ENCODE data around the gene MARF1. TPM values are rescaled to one million over a fixed set of nuclear protein-coding genes. Genes with fewer than 3 reads are reported as not detected.
"Not testable (repeated sequence)": the region's sequence is repeated elsewhere in the genome, so short reads cannot be mapped to it uniquely, and the experiment has no call there.

MARF1 gene
- total RNA-seq, 1 experiment from 2014 or later = 11.1 TPM

GRCh38 chr16:15587152-15587825 is 55.7 kb downstream of the MARF1 start:
- in situ Hi-C loops (cut with HindIII; ENCODE audit: low pct_unique_long_range_greater_than_20kb, low sequenced_read_pairs) = no loop called here
- no peak for DNase-seq (ENCODE audit: low read depth, low spot score)

DNA sequence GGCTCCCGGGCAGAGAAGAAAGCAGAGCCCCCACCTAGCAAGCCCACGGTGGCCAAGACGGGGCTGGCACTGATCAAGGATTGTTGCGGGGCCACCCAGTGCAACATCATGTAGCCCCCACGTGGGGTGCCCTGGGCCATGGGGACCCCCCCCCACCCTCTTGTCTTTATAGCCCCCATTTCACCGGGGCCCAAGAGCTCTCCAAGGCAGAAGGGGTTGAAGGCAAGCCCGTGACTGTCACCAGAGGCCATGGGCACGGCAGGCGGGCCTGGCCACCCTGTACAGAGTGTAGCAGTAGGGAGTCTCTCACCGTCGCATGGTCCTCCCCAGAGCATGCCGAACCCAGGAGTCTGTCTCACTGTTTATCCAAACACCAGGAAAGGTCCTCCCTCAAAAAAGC is 56.2 kb downstream of the MARF1 start:
- in situ Hi-C loops (cut with HindIII; ENCODE audit: low pct_unique_long_range_greater_than_20kb, low sequenced_read_pairs) = no loop called here
- no peak for DNase-seq (ENCODE audit: low read depth, low spot score)

GRCh38 chr16:15585956-15586355 is 57.0 kb downstream of the MARF1 start:
- in situ Hi-C loops (cut with HindIII; ENCODE audit: low pct_unique_long_range_greater_than_20kb, low sequenced_read_pairs) = no loop called here

GRCh38 chr16:15583526-15583925 is 59.4 kb downstream of the MARF1 start:
- in situ Hi-C loops (cut with HindIII; ENCODE audit: low pct_unique_long_range_greater_than_20kb, low sequenced_read_pairs) = no loop called here
- no peak for DNase-seq (ENCODE audit: low read depth, low spot score)

More at GRCh38 chr16:15585956-15586355, 57.0 kb downstream of the MARF1 start:
- DNase-seq (ENCODE audit: low read depth, low spot score) = no peak

DNA sequence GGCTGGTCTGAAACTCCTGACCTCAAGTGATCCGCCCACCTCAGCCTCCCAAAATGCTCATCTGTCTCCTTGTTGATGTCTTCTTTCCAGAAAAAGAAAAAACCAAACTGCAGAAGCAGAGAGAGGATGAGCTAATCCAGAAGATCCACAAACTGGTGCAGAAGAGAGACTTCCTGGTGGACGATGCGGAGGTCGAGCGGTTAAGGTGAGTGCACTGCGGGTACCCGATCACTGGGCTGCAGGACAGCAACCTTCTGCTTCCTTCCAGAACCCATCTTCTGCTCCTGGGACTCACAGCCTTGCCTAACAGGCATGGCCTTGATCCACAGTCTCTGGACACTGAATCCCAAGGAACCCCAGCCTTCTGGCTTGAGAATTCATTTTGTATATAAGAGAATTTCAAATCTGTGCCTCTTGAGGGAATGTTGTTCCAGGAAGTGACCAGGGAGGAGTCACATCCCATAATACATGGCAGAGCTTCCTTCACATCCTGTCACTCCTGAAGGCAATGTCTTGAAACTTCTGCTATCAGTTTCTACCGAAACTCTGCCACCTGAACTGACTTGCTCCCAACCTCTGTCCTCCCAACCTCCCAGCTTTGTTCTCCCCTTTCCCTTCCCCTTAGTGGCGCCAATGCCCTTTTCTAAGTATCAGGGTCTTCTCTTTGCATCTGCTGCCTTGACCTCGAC is 61.7 kb downstream of the MARF1 start:
- no peak for DNase-seq (ENCODE audit: low read depth, low spot score)
- in situ Hi-C loops (cut with HindIII; ENCODE audit: low pct_unique_long_range_greater_than_20kb, low sequenced_read_pairs) = no loop called here

DNA sequence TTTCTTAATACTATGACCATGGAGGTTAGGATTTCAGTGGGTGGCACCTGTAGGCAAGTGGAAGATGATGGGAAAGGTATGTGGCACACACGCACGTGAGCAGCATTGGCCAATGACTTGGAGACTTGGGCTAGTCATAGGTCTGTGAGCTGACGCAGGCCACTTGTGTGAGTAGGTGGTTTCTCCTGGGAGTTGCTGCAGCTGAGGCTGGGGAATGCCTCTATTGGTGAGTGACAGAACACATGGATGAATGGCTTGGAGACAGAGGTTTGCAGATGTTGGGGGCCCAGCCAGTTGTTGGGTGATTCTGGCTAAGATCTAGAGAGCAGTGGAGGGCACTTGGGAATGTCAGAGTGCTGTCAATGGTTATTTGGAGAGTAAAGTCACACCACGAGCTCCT is 64.1 kb downstream of the MARF1 start:
- DNase-seq (ENCODE audit: low read depth, low spot score) = no peak
- in situ Hi-C loops (cut with HindIII; ENCODE audit: low pct_unique_long_range_greater_than_20kb, low sequenced_read_pairs) = no loop called here

DNA sequence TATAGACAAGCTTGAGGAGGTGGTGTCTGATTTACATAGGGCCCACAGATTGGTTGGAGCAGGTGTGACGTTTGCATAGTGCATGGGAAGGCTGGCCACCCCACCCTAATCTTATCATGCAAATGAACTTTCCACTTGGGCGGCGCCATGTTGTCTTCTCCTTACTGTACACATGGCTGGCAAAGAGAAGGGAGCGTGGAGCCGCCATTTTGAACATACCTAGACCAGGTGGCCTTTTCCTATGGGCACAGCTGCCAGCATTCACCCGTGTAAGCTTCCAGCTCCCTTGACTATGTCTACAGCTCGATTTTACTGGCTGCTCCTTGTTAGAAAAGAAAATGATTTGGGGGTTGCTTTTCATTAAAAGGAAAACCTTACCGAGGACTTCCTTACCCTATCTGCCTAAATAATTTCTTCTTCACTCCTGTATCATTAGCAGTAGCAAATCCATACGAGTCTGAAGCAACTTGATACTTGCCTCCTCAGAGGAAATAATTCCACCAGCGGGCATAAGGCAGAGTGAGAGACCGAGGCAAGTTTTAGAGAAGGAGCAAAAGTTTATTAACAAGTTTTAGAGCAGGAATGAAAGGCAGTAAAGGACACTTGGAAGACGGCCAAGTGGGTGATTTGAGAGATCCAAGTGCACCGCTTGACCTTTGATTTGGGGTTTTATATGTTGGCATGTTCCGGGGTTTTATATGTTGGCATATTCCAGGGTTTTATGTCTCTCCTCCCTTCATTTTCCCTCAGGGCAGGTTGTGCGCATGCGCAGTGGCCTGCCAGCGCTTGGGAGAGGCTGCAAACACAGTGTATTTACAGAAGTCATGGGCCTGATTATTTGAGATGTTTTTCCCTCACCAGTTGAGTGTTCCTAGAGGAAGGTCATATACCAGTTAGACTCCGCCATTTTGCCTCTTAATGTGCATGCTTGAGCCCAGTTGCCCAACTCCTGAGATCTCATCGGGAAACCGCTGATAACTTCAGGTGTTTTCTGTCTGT is 65.7 kb downstream of the MARF1 start:
- DNase-seq (ENCODE audit: low read depth, low spot score) = no peak
- in situ Hi-C loops (cut with HindIII; ENCODE audit: low pct_unique_long_range_greater_than_20kb, low sequenced_read_pairs) = no loop called here

GRCh38 chr16:15575293-15576049 is 67.5 kb downstream of the MARF1 start:
- in situ Hi-C loops (cut with HindIII; ENCODE audit: low pct_unique_long_range_greater_than_20kb, low sequenced_read_pairs) = no loop called here
- no peak for DNase-seq (ENCODE audit: low read depth, low spot score)

DNA sequence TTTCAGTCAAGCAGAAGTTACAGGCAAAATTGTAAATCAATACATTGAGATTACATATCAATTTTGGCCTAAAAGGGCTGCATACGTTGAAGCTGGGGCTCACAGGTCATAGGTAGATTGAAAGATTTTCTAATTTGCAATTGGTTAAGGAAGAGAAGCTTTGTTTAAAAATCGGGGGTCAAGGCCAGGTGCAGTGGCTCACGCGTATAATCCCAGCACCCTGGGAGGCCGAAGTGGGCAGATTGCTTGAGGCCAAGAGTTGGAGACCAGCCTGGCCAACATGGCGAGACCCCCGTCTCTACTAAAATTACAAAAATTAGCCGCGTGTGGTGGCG is 68.4 kb downstream of the MARF1 start:
- in situ Hi-C loops (cut with HindIII; ENCODE audit: low pct_unique_long_range_greater_than_20kb, low sequenced_read_pairs) = no loop called here
- DNase-seq (ENCODE audit: low read depth, low spot score) = no peak

- DNase-seq (ENCODE audit: low read depth, low spot score); in situ Hi-C loops (cut with HindIII; ENCODE audit: low pct_unique_long_range_greater_than_20kb, low sequenced_read_pairs): not testable (repeated sequence)
Measured at GRCh38 chr16:15573896-15574613, 68.9 kb downstream of the MARF1 start.

DNA sequence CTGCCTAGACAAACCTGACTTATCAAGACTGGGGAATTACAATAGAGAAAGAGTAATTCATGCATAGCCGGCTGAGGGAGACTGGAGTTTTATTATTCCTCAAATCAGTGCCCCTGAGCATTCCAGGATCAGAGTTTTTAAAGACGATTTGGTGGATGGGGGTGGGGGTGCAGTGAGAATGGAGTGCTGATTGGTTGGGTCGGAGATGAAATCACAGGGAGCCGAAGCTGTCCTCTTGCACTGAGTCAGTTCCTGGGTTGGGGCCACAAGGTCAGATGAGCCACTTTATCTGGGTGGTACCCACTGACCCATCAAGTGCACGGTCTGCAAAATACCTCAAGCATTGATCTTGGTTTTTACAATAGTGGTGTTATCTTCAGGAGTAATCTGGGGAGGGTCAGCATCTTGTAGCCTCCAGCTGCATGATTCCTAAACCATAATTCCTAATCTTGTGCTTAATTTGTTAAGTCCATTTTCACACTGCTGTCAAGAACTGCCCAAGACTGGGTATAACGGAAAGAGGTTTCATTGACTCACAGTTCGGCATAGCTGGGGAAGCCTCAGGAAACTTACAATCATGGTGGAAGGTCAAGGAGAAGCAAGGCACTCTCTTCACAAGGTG is 69.6 kb downstream of the MARF1 start:
- DNase-seq (ENCODE audit: low read depth, low spot score) = no peak

DNA sequence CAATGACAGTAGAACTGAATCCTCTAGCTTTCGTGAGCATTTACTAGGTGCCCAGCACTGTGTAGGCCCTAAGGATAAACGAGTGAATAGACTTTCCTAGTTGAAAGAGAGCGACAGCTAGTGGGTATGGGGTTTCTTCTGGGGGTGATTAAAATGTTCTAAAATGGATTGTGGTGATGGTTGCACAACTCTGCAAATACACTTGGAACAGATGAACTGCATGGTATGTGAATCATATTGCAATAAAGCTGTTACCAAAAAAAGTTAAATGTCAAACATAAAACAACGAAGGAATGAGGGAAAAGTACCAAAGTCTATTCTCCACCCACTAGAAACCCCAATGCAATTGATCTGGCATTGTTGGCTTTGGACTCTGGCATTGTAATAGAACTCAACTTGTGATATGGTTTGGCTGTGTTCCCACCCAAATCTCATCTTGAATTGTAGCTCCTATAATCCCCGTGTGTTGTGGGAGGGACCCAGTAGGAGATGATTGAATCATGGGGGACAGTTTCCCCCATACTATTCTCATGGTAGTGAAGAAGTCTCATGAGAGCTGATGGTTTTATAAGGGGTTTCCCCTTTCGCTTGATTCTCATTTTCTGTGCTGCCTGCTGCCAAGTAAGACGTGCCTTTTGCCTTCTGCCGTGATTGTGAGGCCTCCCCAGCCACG is 70.5 kb downstream of the MARF1 start:
- DNase-seq (ENCODE audit: low read depth, low spot score) = no peak
- in situ Hi-C loops (cut with HindIII; ENCODE audit: low pct_unique_long_range_greater_than_20kb, low sequenced_read_pairs) = no loop called here

More for the DNA sequence above, 69.6 kb downstream of the MARF1 start:
- in situ Hi-C loops (cut with HindIII; ENCODE audit: low pct_unique_long_range_greater_than_20kb, low sequenced_read_pairs) = no loop called here

DNA sequence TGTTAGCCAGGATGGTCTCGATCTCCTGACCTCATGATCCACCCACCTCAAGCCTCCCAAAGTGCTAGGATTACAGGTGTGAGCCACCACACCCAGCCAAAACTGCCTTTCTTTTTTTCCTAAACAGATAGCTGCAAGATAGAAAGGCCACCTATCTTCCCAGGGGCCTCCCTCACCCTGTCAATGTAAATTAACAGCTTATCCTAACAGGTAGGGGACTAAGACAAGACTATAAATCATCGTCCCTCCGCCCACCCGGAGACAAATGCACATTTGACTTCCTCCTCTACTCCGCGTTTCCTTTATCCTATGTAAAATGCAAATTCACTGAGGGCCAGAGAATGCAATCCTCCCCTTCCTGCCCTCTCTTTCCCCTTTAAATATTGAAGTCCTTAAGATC is 71.4 kb downstream of the MARF1 start:
- in situ Hi-C loops (cut with HindIII; ENCODE audit: low pct_unique_long_range_greater_than_20kb, low sequenced_read_pairs) = no loop called here
- DNase-seq (ENCODE audit: low read depth, low spot score) = no peak

GRCh38 chr16:15570666-15571065 is 72.3 kb downstream of the MARF1 start:
- DNase-seq (ENCODE audit: low read depth, low spot score); in situ Hi-C loops (cut with HindIII; ENCODE audit: low pct_unique_long_range_greater_than_20kb, low sequenced_read_pairs): not testable (repeated sequence)

GRCh38 chr16:15567823-15568222 is 75.1 kb downstream of the MARF1 start:
- DNase-seq (ENCODE audit: low read depth, low spot score) = no peak
- in situ Hi-C loops (cut with HindIII; ENCODE audit: low pct_unique_long_range_greater_than_20kb, low sequenced_read_pairs) = no loop called here

DNA sequence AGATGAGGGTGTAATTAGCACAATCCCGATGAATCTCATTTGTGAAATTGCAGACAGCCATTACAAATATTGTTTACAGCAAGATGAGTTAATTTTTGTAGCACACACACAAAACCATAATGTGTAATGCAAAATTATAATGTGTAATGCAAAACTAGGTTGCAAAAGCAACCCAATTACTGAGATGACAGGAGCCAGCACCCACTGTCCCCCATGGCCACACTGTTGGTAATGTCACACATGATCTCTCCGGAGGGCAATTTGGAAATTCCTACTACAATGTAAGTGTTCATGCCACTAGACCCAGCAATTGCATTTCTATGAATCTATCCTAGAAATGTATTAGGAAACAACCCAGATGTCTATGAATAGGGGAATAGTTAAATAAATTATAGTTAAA is 76.9 kb downstream of the MARF1 start:
- in situ Hi-C loops (cut with HindIII; ENCODE audit: low pct_unique_long_range_greater_than_20kb, low sequenced_read_pairs) = no loop called here

More for the DNA sequence above, 76.9 kb downstream of the MARF1 start:
- no peak for DNase-seq (ENCODE audit: low read depth, low spot score)
